Kasumi-1 (cell line): ENCODE results near the gene PITPNM1.

Experiments
- DNase-seq, 2 experiments: peaks; one replicate each; lab custom pipeline; 2025; lab: John Stamatoyannopoulos, UW

Gene PITPNM1

DNA sequence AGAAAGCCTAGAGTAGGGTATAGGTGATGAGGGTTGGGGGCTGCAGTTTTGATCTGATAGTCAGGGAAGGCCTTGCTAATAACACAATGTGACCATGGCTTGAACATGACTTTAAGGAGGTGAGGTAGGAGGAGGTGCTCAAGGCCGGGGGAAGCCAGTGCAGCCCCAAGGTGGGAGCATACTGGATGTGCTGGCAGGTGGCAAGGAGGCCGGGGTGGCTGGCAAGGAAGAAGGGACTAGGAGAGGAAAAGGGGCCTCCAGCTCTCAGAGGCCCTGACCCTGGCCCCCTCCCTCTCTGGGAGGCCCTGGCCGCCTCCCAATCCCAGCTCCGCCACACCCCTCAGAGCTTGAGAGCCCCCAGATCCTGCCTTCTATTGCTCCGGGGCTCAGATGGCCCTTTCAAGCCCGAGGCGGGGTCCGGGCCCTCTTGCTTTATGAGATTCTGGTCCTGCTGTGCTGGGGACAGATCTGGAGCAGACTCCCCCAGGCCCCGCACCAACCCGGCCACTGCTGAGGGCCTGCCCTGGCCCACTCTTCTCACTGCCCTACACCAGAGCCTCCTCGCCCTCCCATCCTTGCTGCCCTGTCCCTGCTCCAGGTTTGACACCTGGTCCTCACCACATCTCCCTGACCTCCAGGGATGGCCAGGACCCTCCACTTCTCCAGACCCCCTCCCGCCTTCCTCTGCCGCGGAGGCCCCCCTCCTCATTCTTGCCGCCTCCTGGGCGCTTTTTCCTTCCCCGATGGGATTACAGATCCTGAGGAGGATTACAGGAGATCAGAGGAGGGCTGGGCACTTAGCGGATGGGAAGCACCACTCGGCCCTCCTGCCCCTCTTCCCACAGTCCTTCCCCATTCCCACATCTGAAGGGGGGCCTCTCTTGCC, 1.8 kb downstream of the PITPNM1 start:
- no peak for DNase-seq

DNA sequence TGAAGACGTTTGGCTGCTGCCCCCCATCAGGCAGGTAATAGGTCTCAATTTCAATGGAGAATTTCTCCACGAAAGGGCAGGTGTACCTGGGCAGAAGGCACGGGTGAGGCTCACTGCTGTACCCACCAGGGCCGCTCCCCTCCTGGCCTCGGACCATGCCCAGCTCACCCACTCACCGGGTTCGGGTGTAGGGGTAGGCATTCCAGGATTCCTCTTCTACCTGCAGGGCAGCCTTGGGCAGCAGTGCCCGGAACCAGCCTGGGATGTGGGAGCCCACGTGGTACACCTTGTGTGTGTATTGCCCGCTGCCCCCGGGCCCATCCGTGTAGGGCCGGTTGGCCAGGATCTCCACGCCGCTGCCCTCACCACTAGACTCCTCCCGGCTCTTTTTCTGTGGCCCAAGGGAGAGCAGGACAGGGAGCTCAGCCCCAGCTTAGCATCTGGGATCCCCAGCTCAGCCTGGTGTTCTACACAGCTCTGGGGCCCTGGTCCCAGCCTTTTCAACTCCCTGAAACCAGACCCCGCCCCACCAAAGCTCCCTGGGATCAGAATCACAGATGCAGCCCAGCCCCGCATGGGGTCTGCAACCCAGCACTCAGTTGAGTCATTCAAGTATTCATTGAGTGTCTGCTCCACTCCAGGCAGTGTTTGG, 2.7 kb downstream of the PITPNM1 start:
- no peak for DNase-seq

DNA sequence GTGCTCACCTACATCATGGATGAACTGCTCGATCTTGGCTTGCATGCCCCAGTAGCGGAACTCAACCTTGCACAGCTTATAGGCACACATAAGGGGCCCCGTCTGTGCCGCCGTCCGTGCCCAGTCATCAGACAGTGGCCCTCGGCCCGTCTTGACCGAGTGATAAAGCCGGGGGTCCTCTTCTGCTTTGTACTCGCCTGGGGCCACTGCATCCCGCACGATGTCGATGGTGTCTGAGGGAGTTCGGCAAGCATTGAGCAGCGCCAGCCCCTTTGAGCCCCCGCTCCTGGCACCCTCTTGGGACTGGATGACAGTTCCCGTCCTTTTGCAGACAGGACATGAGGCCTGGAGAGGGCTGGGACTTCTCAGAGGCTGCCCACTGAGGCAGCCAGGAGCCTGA, 3.3 kb downstream of the PITPNM1 start:
- DNase-seq = no peak

DNA sequence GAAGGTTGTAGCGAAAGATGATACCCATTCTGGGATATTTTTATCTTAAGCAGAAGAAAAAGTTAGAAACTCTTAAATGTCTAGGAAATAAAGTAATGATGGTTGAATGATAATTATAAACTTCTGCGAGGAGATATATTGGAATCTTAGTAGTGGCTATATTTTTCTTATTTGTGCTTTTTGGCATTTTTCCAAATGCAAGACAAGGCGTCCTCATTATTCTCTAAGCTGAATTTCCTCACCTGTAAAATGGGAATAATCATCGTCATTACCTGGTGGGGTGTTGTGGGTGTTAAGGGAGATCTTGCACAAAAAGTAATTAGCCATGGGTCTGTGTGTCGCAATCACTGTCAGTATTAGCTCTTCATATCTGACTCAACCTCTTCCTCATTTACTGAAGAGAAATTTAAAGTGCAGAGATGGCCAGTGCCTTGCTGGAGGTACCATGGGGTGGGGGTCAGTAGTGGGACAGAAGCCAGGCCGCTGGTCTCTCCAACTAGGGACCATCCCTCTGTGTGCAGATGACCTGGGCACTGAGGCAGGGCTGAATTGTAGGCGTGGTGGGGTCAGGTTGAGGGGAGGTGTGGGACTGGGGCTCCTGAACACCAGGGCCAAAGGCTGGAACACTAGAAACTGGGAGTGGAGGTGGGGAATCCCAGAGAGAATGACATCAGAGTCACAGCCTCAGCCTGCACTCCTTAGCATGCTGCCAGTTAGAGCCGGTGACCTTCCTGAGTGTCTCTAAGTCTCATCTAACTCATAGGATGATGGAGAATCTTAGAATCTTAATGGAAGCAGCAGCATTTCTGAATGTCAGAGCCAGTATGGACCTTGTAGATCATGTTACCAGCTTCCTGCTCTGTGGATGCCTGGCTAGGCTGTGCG, 4.1 kb downstream of the PITPNM1 start:
- DNase-seq = no peak

DNA sequence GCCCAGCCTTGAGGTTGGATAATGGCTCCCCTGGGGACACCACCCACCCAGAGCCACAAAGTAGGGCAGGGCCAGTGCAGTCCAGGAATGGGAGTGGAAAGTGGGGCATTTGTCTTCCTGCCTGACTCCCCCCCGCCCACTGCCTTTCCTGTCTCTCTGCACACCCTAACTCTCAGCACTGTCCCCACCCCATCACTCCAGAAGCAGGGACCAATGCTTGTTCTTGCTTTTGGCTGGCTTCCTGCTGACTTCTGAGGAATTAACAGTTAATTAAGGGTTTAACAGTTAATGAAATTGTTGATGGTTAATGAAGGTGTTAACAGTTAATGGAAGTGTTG, 4.7 kb downstream of the PITPNM1 start:
- no peak for DNase-seq

DNA sequence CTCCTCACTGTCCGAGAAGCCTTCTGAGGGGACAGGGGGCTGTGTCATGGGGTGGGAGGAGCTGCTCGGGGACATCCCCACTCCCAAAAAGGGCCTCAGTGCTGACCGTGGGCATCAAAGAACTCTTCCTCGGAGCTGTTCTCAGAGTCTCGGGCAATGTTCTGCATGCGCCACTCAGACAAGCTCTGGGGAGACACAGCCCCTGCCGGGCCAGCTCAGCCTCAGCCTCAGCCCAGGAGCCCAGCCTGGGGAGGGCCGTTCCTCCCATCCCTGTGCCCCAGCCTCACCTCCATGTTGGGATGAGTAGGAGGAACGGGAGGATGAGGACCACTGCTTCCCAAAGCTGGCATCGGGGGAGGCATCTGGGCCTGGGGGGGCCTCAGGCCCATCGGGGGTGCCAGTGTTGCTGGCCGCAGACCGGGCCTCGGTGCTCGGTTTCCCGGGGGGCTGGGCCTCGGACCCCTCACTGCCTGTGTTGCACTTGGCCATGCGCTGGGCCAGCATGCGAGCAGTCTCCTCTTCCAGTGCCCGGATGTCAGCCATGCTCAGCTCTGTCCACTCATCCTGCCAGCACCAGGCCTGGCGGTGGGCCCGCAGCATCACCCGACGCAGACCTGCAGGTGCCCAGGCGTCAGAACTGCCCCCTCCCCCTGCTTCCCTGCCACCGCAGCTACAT, 5.2 kb downstream of the PITPNM1 start:
- no peak for DNase-seq

DNA sequence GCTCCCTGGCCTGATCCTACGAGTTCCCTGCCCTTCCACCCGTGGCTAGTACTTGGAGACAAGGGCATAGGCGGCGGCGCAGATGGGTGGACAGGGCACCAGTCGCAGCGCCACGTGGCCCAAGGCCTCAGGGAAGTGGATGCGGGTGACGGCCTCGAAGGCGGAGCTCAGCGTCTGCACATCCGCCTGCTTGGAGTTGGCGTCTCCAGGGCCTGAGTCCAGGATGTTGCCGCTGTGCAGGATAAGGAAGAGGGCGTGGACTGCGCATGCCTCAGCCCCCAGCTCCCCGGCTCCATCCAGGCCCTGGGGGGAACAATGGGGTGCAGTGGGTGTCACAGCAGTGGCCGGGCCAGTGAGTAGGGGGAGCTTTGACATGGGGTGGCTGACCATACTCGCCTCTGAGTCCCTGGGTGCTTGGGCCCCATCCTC, 6.6 kb downstream of the PITPNM1 start:
- DNase-seq = no peak

DNA sequence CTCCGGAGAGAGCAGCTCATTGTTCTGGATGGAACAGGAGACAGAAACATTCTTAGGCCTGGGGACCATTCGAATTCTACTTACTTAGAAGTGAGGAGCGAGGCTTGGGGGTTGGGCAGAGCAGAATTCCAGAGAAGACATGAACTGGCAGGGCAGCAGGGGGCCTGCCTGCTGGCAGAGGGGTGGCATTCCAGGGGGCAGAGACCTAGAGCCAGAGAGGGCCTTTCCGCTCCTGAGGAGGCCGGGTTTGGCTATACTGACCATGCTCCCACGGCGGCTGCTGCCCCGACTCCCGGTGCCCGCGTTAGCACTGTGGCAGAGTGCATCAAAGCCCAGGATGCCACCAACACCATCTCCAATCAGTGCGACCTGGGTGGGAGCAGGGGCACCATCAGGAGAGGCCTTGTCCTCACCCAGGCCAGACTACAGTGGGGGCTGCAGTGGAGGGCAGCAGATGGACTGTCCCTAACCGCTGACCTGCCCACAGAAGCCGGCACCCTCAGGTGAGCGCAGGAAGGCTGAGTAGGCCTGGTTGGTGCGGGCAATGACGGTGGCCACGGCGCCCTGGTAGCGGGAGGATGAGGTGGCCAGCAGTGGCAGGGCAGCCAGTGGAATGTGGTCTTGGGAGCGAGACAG, 7.4 kb downstream of the PITPNM1 start:
- no peak for DNase-seq

DNA sequence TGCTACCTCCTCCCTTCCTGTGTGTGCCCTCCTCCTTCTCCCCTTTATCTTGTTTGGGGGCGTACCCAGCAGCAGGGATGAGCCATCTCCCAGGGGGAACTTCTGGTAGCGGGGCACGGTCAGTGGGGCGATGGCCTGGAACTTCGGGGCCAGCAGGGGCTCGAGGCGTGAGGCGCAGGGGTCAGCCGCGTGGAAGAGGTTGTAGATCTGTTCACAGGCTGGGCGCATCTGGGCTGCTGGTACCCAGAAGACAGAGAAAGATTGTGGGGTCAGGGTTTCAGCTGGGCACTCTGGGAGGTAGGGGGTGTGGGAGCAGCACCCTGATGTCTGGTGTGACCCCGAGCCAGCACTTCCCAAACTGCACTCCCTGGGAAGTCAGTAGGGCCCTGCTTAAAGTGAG, 9.1 kb downstream of the PITPNM1 start:
- DNase-seq = no peak

DNA sequence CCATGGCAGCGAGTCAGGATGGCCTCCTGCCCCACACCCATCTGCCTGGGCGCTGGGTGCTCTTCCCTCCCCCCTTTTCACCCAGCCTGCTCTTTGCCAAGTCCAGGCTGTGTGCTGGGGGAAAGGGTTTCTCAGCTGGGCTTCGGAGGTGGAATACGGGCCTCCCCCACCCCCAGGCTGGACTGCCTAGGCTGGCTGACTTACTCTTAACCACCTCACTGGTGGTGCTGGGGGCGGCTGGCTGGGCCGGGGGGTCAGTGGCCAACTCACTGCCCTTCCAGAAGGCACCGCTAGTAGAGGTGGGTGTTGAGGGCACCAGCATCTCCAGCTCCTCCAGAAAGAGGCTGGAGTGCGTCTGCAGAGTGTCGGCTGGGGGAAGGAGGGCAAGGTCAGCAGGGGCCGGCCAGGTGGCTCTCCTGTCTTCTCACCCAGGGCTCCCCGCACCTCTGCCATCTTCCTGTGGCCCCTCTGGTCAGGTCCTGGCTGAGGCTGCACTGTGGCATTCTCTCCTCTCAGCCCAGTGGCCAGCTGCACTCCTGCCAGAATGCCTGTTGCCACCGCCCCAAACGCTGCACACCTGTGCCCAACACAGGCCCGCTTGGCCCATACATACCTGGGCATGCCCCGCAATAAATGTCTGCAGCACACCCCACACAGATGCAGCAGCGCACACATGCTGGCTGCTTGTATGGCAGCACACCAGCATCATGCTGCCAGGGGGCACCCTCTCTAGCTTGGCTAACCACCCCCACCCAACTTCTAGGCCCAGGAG, 9.7 kb downstream of the PITPNM1 start:
- no peak for DNase-seq

DNA sequence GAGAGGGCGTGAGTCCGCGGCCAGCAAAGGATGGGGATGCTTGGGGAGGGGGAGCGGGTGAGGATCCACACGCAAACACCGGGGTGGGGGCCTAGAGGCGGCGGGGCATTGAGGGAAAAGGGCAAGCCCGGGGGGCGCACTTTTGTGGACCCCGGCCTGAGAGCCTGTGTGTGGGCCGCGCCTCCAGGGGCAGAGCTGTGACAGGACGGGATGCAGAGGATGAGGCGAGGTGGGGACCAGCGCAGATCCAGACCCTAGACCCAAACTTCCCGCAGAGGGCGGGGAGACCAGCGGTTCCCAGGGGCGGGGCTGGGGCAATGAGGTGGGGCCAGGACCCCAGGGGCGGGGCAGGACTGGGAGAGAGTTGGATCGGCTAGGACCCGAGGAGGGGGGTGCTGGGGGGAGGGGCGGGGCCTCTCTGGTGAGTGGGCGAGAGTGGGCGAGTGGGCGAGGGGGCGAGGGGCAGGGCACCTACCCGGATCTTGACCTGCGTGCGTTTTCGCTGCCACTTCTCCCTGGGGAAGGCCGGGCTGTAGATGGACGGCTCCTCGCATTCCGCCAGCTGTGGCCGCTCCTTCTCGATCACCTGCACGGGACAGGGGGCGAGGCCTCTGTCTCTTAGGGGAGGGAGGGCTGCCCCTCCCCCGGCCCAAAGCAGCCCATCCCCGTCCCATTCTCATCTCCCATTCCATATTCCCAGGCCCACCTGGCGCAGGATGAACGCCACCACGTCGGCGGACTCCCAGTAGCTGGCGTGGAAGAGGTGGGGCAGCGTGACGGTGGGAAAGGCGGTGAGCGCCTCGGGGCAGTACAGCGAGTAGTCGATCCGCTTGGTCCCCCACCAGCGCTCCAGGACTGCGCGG, 10.6 kb downstream of the PITPNM1 start:
- no peak for DNase-seq

DNA sequence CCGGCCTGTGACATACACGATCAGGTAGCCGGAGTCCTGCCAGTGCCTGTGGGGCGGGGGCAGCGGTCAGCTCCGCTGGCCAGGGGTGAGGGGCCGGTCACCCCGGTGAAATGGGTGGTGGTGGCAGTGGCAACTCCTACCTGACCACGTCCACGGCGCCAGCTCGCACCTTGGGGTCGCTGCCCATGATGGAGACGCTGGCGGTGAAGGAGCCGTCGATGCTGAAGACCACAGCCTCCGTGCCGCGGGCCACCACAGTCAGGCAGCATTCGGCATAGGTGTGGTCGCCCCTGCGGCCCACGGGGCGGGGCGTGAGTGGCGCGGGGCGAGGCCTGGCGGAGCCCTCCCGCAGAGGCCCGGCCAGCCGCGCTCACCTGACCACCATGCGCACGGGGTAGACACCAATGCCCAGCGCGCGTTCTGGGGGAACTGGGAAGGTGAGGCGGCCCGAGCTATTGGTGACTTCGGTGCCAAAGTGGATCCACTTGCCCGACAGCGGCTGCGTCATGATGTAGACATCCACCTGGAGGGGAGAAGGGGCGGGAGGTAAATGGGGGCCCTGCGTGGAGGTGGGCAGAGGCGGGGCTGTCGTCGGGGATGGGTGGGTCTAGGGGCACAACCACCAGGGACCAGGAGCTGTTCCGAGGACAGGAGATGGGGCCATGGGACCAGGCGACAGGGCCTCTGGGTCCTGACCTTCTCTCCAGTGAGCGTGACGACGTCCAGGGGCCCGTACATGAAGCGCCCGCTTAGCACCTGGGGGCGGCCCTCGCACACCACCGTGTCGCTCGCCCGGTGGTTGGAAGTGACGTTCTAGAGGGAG, 11.4 kb downstream of the PITPNM1 start:
- no peak for DNase-seq

DNA sequence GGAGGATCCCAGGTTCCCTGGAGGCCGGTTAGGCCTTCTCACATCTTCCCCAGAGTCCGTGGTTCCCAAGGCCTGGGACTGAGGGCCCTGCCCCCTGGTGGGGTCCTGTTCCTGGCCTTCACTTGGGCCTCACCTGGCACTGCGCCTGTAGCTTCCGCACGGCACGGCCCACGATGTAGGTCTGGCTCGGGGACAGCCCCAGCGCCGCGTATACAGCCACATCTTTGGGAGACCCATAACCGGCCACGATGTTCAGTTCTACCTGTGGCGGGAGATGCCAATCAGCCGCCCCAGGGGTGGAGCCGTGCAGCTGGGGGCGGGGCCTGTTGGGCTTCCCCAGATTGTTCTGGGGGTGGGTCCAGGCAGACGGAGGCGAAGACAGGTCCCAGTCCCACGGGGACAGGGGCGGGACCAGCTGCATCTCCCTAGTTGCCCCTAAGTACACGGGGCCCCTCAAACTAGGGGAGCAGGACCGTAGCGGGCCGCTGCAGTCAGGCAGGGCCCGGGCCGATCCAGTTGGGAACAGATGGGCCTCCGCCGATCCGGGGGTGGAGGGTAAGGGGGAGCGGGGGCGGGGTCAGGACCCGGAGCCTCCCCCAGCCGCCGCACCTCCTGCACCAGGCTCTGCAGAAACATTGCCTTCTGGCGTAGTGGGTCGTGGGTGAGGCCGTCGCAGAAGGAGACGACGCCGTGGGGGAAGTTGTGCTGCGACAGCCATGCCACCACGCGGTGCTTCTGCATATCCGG, 12.2 kb downstream of the PITPNM1 start:
- DNase-seq = no peak

DNA sequence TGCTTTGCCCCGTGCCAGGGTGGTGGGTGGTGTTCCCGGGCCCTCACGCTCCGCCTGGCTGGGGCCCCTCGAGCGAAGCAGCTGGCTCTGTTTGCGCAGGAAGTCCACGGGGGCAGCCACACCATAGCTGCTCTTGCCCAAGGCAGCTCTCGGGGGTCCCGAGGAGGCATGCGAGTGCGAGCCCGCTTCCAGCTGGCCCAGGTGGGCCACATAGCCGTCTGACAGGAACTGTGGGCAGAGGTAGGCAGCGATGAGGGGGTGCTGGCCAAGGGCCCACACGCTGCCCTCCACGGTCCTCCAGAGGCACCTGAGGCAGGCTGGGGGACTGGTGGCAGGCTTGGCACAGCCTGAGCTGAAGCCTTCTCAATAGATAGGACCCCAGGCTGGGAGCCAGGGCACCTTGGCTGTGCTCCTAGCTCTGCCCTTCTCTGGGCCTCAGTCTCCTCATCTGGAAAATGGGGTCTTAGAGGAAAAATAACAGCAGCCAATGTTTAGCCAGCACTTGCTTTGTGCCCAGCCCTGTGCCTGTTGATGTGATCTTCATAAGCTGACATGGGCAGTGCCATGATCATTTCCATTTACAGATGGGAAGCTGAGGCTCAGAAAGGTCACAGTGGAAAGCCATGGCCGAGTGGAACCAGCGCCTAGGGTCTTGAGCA, 13.0 kb downstream of the PITPNM1 start:
- DNase-seq = no peak

DNA sequence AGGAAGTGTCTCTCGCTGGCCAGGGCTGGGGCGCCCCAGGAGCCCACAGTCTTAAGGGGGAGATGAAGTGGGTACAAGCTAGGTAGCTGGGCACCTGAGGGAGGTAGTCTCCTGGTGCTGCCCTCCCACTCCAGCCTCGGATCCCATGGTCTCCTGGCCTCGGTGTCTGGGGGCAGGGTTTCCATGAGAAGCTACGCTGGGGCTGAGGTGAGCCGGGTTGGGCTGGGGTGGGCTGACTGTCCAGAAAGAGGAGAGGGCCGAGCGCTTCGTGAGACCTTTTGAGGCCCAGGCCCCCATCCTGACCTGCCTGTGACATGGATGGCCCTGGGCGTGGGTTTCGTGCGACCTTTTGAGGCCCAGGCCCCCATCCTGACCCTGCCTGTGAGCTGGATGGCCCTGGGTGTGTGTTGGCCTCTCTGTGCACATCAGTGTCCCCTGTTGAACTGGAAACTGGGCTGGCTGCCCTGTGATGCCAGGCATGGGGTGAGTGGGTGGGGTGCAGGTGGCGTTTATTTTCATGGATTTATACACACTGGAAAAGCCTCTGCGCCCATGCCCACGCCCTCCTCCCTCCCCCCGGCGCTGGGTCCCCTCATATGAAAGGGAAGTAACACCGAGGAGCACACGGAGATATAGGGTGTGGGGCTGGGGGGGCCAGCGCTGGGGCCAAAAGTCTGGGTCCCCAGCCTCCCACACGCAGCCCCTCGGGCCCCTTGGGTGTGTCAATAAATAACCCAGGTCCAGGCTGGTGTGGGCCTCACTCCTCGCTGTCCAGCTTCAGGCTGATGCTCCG, 13.7 kb downstream of the PITPNM1 start:
- no peak for DNase-seq

DNA sequence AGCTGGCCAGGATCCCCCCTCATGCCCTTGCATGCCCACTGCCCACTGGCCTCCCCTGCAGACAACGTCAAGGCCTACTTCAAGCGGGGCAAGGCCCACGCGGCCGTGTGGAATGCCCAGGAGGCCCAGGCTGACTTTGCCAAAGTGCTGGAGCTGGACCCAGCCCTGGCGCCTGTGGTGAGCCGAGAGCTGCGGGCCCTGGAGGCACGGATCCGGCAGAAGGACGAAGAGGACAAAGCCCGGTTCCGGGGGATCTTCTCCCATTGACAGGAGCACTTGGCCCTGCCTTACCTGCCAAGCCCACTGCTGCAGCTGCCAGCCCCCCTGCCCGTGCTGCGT, 14.5 kb downstream of the PITPNM1 start:
- no peak for DNase-seq
